Kidney (tissue), 14 donors: ENCODE measurements around the gene PRKACA. TPM values are rescaled to one million over a fixed set of nuclear protein-coding genes. Genes with fewer than 3 reads are reported as not detected.

ENCODE experiments used
- DNase-seq, 5 donors: peaks; one replicate each; pipeline ENCODE4 v3.0.0-alpha.2; 2013 to 2020
- FAIRE-seq: peaks from 2 replicates; lab custom pipeline; 2012; peaks lifted over from hg19 to GRCh38; lab: Jason Lieb, UNC
- H3K27ac ChIP-seq, 2 donors: one replicate each; pipeline ENCODE4 v1.7.0; 2013; ENCODE audit warnings: low read depth in 2 of 2, low read length in 2 of 2, inconsistent platforms in 1 of 2
- H3K27me3 ChIP-seq: one replicate; pipeline ENCODE4 v1.7.1; 2013; ENCODE audit warnings: low read length, inconsistent platforms; ENCODE audit not compliant: control insufficient read depth, insufficient read depth
- H3K36me3 ChIP-seq, 3 donors: one replicate each; pipeline versions ENCODE4 v1.7.0 to v1.7.1; 2013; ENCODE audit warnings: low read length in 3 of 3, control low read depth in 1 of 3, inconsistent platforms in 1 of 3; ENCODE audit not compliant: insufficient read depth in 3 of 3, control insufficient read depth in 2 of 3
- H3K4me1 ChIP-seq, 3 donors: one replicate each; pipeline versions ENCODE4 v1.7.0 to v1.7.1; 2013; ENCODE audit warnings: low read length in 3 of 3, inconsistent platforms in 1 of 3, low read depth in 1 of 3; ENCODE audit not compliant: control insufficient read depth in 2 of 3, insufficient read depth in 2 of 3
- H3K4me3 ChIP-seq, 3 donors: one replicate each; pipeline versions ENCODE4 v1.7.0 to v1.8.1; 2013; ENCODE audit warnings: low read length in 3 of 3, control low read depth in 1 of 3, inconsistent platforms in 1 of 3
- H3K9ac ChIP-seq, 3 donors: one replicate each; pipeline versions ENCODE4 v1.7.0 to v1.7.1; 2013; ENCODE audit warnings: low read length in 3 of 3, control low read depth in 1 of 3, inconsistent platforms in 1 of 3
- H3K9me3 ChIP-seq, 3 donors: one replicate each; pipeline versions ENCODE4 v1.7.0 to v1.7.1; 2013; ENCODE audit warnings: low read length in 3 of 3, control low read depth in 1 of 3, inconsistent platforms in 1 of 3; ENCODE audit not compliant: control insufficient read depth in 2 of 3, insufficient read depth in 1 of 3
- CTCF ChIP-seq: IDR thresholded peaks from 3 replicates; pipeline ENCODE4 v1.5.1; 2012; ENCODE audit warnings: mild to moderate bottlenecking, moderate library complexity, borderline replicate concordance; ENCODE audit not compliant: insufficient read depth; ENCODE audit errors: extremely low read depth
- intact Hi-C: fragments of 100-400 bp; cut with DNase I; formaldehyde crosslinking; loops from one replicate; pipeline ENCODE4 v1.11.1; 2022
- polyA plus RNA-seq: library from polyadenylated mRNA; stranded (reverse); fragments of 350-450 nt; fragmentation: Illumina TruSeq; extraction: RNeasy Lipid Tissue Mini Kit (QIAGEN cat#74804); gene quantifications from one replicate; pipeline ENCODE4 v1.2.3, GENCODE V29; 2014; ENCODE audit warnings: low read depth, low replicate concordance; ENCODE audit not compliant: insufficient read depth
- total RNA-seq: library from RNA; stranded (reverse); fragmentation: NEBNext Ultra II Directional; extraction: Animal tissue kit (Norgen Biotek cat#: 25700); gene quantifications from one replicate; pipeline ENCODE4 v1.2.1, GENCODE V29; 2021
- donor health status: control.
- donor health status: control.
- donor health status: control.
- donor health status: control.
- donor health status: control.
- donor health status: DM: yes; HTN: yes; CAD: no.
- donor health status: Normal renal cell carcinoma (clear cell type).

PRKACA gene
- total and polyA plus RNA-seq, 2 donors from 2014 or later, result 51.4 to 92.3 TPM

GRCh38 chr19:14162871-14163297 lies 45.3 kb upstream of the PRKACA start:
- intact Hi-C loops, result no loop called here
- no peak for DNase-seq

GRCh38 chr19:14161305-14161704 lies 43.7 kb upstream of the PRKACA start:
- Histone ChIP-seq H3K9ac (no peak overlapping the region), H3K27me3 (no peaks in the 10 kb centered on the region), H3K4me1 (no peaks in the 10 kb centered on the region), H3K4me3 (no peak overlapping the region), H3K36me3 (no peaks in the 10 kb centered on the region), H3K27ac (no peak overlapping the region), H3K9me3 (no peaks in the 10 kb centered on the region)
- DNase-seq (peak in 1 of 5 donors; percentile 43), FAIRE-seq (no peak)
- intact Hi-C loops, result no loop called here
- TF ChIP-seq CTCF, result no peak

More at GRCh38 chr19:14162871-14163297, 45.3 kb upstream of the PRKACA start:
- no peak for FAIRE-seq
- TF ChIP-seq CTCF, result no peak
- Histone ChIP-seq H3K9ac (no peak overlapping the region), H3K27me3 (no peaks in the 10 kb centered on the region), H3K9me3 (no peaks in the 10 kb centered on the region), H3K27ac (no peak overlapping the region), H3K4me1 (no peaks in the 10 kb centered on the region), H3K36me3 (no peaks in the 10 kb centered on the region), H3K4me3 (no peak overlapping the region)

- H3K4me1 ChIP-seq, result no peaks in the 10 kb centered on the region
- no peak overlapping the region for H3K4me3 ChIP-seq
- FAIRE-seq (no peak), DNase-seq (no peak)
- no peak for TF ChIP-seq CTCF
- H3K27me3 ChIP-seq, result no peaks in the 10 kb centered on the region
- intact Hi-C loops, result no loop called here
- H3K36me3 ChIP-seq, result peaks cover 0 to 2% (median 0%) of the 10 kb centered on the region in 3 donors
- H3K9ac ChIP-seq, result no peak overlapping the region
- no peak overlapping the region for H3K27ac ChIP-seq
- no peaks in the 10 kb centered on the region for H3K9me3 ChIP-seq
Observed at GRCh38 chr19:14160017-14160703, 42.6 kb upstream of the PRKACA start.
